ENCODE results near the gene GGT6. TPM values are rescaled to one million over a fixed set of nuclear protein-coding genes. Genes with fewer than 3 reads are reported as not detected.

The GGT6 gene
- polyA plus RNA-seq, 1 experiment, result not detected

DNA sequence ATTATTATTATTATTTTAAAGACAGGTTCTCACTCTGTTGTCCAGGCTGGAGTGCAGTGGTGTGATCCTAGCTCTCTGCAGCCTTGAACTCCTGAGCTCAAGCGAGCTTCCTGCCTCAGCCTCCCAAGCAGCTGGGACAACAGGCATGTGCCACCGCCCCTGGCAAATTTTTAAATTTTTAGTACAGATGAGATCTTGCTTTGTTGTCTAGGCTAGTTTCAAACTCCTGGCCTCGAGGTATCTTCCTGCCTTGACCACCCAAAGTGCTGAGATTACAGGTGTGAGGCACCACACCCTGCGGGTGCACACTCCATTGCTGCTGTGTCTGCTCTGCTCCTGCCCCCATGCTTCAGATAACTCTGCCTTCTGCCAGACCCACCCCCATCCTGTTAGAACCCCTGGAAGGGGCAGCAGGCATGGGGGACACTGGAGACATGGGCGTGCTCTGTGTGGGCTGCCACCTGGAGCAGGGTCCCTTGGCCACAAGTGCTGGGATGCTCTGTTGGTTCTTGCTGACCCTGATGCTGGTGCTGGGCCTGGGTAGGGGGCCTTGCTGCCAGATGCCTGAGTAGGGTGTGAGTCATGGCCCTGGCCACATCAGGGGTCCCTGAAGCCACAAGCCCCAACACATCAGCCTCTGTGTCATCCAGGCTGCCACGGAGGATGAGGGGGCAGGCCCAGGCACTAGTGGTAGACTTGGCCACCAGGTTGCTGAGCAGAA lies 2.6 kb downstream of the GGT6 start:
- no peak for DNase-seq (ENCODE audit: low read depth)
- CTCF ChIA-PET, result interaction anchor here (1.4 to 3.6 kb wide), 2 partner anchors 9 to 68 kb away, joined by 3 to 43 read pairs; no protein-coding TSS in a partner anchor

DNA sequence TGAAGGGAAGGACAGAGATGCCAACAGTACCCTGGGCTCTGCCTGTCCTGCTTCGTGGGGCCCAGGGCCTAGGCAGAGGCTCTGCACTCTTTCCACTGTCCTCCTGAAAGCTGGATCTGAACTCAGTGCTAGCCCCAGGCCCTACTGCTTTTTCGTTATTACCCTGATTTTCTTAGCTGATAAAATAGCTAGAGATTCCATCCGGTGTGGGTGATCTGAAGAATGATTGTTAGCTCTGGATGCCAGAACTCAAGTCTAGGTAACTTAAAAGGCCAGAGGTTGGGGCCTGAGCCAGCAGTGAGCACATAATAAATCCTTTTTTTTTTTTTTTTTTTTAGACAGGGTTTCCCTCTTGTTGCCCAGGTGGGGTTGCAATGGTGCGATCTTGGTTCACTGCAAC lies 3.4 kb downstream of the GGT6 start:
- ChIA-PET CTCF (interaction anchor here (1.4 to 3.6 kb wide), 2 partner anchors 9 to 69 kb away, joined by 3 to 43 read pairs; no protein-coding TSS in a partner anchor), POLR2A (no interaction called here)
- peaks cover 4% of the 10 kb centered on the region for H3K27me3 ChIP-seq (ENCODE audit: control insufficient read depth, insufficient read depth, low read length)
- H3K4me3 ChIP-seq (ENCODE audit: low read depth, low read length), result no peak overlapping the region
- TF ChIP-seq, protein P1, sequence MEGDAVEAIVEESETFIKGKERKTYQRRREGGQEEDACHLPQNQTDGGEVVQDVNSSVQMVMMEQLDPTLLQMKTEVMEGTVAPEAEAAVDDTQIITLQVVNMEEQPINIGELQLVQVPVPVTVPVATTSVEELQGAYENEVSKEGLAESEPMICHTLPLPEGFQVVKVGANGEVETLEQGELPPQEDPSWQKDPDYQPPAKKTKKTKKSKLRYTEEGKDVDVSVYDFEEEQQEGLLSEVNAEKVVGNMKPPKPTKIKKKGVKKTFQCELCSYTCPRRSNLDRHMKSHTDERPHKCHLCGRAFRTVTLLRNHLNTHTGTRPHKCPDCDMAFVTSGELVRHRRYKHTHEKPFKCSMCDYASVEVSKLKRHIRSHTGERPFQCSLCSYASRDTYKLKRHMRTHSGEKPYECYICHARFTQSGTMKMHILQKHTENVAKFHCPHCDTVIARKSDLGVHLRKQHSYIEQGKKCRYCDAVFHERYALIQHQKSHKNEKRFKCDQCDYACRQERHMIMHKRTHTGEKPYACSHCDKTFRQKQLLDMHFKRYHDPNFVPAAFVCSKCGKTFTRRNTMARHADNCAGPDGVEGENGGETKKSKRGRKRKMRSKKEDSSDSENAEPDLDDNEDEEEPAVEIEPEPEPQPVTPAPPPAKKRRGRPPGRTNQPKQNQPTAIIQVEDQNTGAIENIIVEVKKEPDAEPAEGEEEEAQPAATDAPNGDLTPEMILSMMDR (IDR thresholded peaks at IDR 0.05; ENCODE audit: insufficient read depth, low read depth, low read length), result no peak
- DNase-seq (ENCODE audit: low read depth), result no peak
- peaks cover 9% of the 10 kb centered on the region for H3K36me3 ChIP-seq (ENCODE audit: control insufficient read depth, insufficient read depth, low read length)

More for the DNA sequence above, 2.6 kb downstream of the GGT6 start:
- TF ChIP-seq, protein P1 (IDR thresholded peaks at IDR 0.05; ENCODE audit: insufficient read depth, low read depth, low read length), result no peak
- Histone ChIP-seq H3K27me3 (ENCODE audit: control insufficient read depth, insufficient read depth, low read length) (peaks cover 5% of the 10 kb centered on the region), H3K36me3 (ENCODE audit: control insufficient read depth, insufficient read depth, low read length) (peaks cover 4% of the 10 kb centered on the region; the same call in 1 of the 2 replicates), H3K4me3 (ENCODE audit: low read depth, low read length) (no peak overlapping the region)
- POLR2A ChIA-PET, result no interaction called here

DNA sequence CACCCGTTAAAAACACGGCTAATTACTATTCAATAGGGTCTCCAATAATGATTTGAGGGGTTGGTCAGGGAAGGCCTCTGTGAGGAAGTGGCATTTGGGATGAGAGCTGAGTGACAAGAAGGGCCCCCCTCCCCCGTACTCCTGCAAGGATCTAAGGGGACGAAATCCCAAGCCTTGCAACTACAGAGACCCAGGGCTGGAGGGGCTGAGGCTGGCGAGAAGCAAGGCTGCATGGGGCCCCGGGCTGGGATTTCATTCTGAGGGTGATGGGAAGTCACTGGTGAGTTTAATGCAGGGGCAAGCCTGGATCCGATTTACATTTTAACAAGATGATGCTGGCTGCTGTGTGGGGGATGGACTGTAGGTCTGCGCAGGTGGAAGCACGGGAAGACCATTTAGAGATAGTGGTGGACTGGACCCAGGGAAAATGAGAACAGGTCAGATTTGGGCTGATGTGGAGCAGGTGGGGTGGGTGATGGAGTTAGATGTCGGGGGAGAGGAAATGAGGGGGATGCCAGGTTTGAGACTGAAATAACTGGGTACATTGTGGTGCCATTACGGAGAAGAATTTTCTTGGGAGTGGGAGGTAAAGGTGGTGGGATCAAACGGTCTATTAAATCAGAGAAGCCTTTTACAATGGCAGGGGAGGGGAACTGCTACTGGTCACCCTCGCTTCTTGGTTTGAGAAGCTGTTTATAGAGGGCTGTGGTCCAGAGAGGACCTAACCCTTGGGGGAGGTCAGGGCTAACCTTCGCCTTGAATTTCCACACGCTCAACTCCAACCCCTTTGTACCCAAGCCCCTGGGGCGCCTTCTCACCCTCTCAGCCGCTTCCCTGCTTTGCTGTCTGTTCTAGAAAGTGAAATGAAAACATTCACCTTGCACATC lies 4.3 kb downstream of the GGT6 start:
- peak overlapping the region; percentile 99 for H3K4me3 ChIP-seq (ENCODE audit: low read depth, low read length)
- no peak for DNase-seq (ENCODE audit: low read depth)
- TF ChIP-seq, protein P1 (IDR thresholded peaks at IDR 0.05; ENCODE audit: insufficient read depth, low read depth, low read length), result no peak
- ChIA-PET CTCF (interaction anchor here (0.6 to 3.6 kb wide), 3 partner anchors 10 to 92 kb away, joined by 3 to 43 read pairs (median 3); no protein-coding TSS in a partner anchor), POLR2A (interaction anchor here (0.5 kb wide), 1 partner anchor 45 kb away, joined by 3 read pairs; no protein-coding TSS in a partner anchor)
- H3K36me3 ChIP-seq (ENCODE audit: control insufficient read depth, insufficient read depth, low read length), result peaks cover 14% of the 10 kb centered on the region
- peaks cover 1% of the 10 kb centered on the region for H3K27me3 ChIP-seq (ENCODE audit: control insufficient read depth, insufficient read depth, low read length)

DNA sequence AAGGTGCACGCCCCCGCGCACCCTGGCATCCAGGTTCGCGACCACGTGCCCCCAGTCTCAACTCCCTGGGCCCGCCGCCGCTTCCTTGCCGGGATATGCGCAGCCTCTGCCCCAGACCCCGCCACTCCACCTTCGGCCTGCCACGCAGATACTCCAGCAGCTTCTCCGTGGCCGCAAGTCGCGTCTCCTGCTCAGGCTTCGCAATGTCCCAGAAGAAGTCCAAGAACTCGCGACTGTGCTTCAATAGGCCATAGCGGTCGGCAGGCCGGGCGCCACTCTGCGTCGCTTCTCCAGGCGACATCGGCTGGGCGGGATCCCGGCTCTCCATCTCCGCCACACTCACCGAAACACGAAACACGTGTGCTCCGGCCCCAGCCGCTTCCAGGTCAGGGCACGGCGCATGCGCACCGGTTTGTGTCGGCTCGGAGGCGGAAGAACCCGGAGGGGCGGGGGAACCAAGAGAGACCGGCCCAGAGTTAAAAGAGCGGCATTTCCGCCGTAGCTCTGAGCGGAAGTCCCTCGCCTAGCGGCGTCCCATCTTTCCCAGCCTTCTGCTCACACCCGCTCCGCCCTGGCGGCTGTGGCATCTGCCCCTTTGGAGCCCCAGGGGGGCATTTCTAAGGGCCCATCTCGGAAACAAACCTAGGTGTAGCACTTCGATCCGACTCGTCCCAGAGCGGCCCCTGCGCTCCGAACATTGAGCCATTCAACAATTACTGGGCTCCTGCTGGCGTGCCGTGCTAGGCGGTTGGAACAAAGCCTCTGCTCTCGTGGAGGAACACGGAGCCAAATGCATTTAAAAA lies 5.2 kb downstream of the GGT6 start, which contains the start of gene MYBBP1A:
Gene MYBBP1A (minus strand): TSS at position 388 of the 803 bp plus-strand sequence. CDS start 60 bp downstream, at position 328.
- peak; percentile 64 for DNase-seq (ENCODE audit: low read depth)
- H3K4me3 ChIP-seq (ENCODE audit: low read depth, low read length), result peak within 1 kb of the TSS; percentile 99
- peaks cover 1% of the 10 kb centered on the region; the same call in 1 of the 2 replicates for H3K27me3 ChIP-seq (ENCODE audit: control insufficient read depth, insufficient read depth, low read length)
- peaks cover 19% of the 10 kb centered on the region for H3K36me3 ChIP-seq (ENCODE audit: control insufficient read depth, insufficient read depth, low read length)
- CTCF ChIA-PET, result interaction anchor here (0.6 to 3.6 kb wide), 3 partner anchors 11 to 93 kb away, joined by 3 to 43 read pairs (median 5); no protein-coding TSS in a partner anchor
- POLR2A ChIA-PET, result interaction anchor here (0.5 to 0.6 kb wide), 2 partner anchors 12 to 46 kb away, joined by 3 read pairs; no protein-coding TSS in a partner anchor
- TF ChIP-seq, protein P1 (IDR thresholded peaks at IDR 0.05; ENCODE audit: insufficient read depth, low read depth, low read length), result peak; percentile 42; the same call in 1 of the 2 replicates
